NCI-H128 (cell line): Measurements from ENCODE around the gene MCRIP1.

Experiments
- DNase-seq: peaks from one replicate; lab custom pipeline; 2025; ENCODE audit not compliant: unreplicated experiment; lab: John Stamatoyannopoulos, UW

Gene MCRIP1

GRCh38 chr17:81805707-81806460 lies 27.2 kb downstream of the MCRIP1 start:
- DNase-seq: no peak

DNA sequence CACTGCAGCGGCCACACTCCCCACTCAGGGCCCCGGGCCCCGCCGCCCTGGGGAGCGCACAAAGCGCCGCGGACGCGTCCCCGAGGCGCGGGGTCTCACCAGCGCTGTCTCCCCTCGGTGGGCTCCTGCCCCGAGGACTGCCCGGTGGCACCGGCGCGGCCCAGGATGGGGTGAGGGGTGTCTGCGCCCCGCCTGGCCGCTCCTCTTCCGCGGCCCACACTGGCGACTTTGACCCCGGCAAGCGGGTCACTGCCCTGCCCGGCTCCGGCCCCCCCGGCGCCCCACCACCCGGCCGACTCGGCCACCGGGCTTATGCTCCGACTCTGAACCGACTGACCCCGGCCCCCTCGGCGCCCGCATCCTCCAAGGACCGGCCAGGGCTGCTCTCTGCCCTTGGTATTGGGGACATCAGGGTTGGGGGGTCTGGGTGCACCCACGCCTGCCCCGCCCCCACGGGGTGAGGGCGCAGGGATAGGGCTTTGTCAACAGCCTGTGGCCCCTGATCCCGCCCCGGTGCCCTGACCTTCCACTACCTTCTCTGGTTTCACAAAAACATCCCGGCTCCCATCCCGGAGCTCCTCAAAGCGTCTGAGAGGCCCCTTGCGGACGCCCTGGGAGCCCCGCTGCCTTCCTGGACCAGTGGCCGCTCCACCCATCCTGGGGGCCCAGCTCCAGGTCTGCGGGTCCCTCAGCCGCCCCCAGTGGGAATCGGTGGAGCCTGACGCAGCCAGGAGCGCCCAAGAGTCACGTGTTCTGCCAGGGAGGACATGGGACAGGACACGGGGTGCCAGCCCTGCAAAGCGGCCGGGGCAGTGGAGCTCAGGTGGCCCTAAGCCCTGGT lies 28.3 kb downstream of the MCRIP1 start:
- no peak for DNase-seq

GRCh38 chr17:81803728-81804558 lies 29.1 kb downstream of the MCRIP1 start, which contains the start of gene GCGR:
Gene GCGR (plus strand): TSS chr17:81804150. CDS start chr17:81809019, 4,869 bp downstream.
- no peak for DNase-seq

DNA sequence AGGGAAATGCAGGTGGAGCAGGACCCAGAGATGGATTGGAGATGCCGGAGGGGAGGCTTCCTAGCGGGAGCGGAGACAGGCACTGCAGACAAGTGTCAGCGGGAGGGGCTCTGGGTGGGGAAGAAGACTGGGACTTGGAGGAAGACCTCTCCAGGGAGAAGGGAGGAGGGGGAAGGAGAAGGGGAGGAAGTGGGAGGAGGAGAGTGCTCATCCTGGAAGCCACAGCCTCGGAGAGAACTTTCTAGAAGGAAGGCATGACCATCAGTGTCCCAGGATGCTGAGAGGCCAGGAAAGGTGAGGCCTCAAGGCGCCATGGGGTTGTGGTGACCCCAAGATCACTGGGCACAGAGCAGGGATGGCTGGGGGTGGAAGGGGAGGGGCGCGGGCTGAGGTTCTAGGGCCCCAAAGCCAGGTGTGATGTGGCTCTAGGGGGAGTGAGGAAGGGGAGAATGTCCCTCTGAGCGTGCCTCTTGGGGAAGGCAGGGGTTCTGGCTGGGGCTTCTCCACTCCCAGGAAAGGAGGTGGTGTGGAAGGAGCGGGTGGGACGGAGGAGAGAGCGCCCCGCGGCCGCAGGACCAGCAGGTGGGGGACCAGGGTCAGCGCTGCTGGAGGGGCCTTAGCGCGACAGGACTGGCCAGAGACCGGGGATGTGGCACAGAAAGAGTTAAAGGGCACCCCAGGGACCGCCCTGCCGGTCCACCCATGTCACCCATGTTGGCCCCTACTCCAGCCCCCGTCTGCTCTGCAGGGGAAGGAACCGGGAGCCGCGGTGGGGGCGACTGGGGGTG lies 30.0 kb downstream of the MCRIP1 start:
- DNase-seq: no peak

DNA sequence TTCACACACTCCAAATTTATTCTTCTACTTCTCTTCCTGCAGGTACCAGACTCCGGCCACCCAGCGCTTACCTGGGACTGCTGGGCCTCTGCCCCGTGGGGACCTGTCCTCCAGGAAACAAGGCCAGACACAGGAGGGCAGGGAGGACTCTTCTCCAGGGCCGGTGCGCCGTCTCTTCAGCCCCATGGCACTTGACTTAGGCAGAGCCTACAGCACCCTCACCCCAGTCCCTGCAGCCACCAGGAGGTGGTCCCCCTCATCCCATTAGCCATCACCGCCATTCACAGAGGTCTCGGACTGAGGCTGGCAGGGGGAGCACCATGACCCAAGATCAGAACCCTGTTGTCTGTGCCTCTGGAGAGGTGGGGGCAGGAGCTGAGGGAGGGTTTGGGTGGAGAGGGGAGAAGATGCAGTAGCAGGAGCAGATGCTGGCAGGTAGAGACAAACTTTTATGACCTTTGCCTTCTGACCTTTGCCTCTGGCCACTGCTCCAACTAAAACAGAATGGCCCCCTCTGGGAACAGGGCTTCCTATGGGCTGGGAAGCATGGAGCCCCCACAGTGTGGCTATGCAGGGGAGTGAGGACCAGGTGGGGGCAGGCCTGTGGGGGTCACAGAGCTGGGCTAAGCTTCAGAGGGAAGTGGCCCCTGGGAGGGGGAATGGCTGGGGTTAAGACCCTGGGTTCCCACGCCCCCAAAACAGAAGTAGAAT lies 30.9 kb downstream of the MCRIP1 start:
- DNase-seq: no peak

GRCh38 chr17:81801327-81801726 lies 31.8 kb downstream of the MCRIP1 start:
- DNase-seq: no peak

DNA sequence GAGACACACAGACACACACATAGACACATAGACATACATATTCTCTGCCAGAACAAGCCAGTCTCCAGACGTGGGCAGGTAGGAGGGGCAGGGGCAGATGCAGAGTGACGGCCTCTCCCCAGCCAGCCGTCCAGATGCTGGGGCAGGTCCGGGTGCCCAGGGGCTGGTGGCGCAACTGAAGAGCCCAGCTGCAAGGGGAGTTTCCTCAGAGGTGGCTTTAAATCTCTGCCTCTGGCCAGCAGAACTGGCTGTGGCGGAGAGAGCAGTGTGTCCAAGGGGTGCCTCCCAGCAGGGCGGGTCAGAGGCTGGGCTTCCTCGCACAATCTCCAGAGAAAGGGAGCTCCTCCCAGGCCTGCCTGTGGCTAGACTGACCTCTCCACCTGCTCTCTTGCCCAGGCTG lies 38.6 kb downstream of the MCRIP1 start:
- no peak for DNase-seq

DNA sequence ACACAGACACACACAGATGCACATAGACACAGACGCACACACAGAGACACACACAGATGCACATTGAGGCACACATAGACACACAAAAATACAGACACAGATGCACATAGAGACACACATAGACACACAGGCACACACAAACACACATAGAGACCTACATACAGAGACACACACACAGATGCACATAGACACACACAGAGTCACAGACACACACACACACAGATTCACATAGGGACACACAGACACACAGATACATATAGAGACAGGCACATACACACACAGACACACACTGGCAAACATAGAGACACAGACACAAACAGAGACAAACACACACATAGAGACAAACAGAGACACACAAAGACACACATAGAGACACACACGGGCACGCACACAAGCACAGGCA lies 39.0 kb downstream of the MCRIP1 start:
- DNase-seq: no peak

GRCh38 chr17:81792675-81793615 lies 40.1 kb downstream of the MCRIP1 start:
- no peak for DNase-seq
